Adrenal gland (tissue), 12 donors: ENCODE data around the gene SVIL. TPM values are rescaled to one million over a fixed set of nuclear protein-coding genes. Genes with fewer than 3 reads are reported as not detected.

ENCODE experiments used
- DNase-seq, 7 donors: peaks; one replicate each; pipeline ENCODE4 v3.0.0-alpha.2; 2019 to 2020
- H3K27ac ChIP-seq, 5 donors: fragments of 200-600 bp; sonication (generic) in 4 of 5; 1 replicate in 3 of 5; 2 replicates in 2 of 5; pipeline versions ENCODE4 v1.5.1 to v1.8.0; 2016 to 2020; ENCODE audit warnings: mild to moderate bottlenecking in 1 of 5
- H3K27me3 ChIP-seq: fragments of 200-600 bp; 2 replicates; pipeline ENCODE4 v1.8.0; 2021
- H3K36me3 ChIP-seq, 2 donors: fragments of 200-600 bp; replicated peaks in 1 of 2; 1 replicate in 1 of 2; 2 replicates in 1 of 2; pipeline versions ENCODE4 v1.5.1 to v1.8.0; 2018 to 2022
- H3K4me1 ChIP-seq, 2 donors: fragments of 200-600 bp; replicated peaks in 1 of 2; 1 replicate in 1 of 2; 2 replicates in 1 of 2; pipeline versions ENCODE4 v1.5.1 to v1.8.0; 2018 to 2021
- H3K4me3 ChIP-seq, 4 donors: fragments of 200-600 bp; sonication (generic) in 3 of 4; one replicate each; pipeline ENCODE4 v1.5.1; 2016 to 2018
- H3K9me3 ChIP-seq, 3 donors: fragments of 200-600 bp; sonication (generic) in 1 of 3; replicated peaks in 1 of 3; 1 replicate in 2 of 3; 2 replicates in 1 of 3; pipeline versions ENCODE4 v1.5.1 to v1.8.0; 2016 to 2021
- CTCF ChIP-seq, 6 experiments: fragments of 450-650 bp in 4 of 6; fragments of 200-600 bp in 2 of 6; sonication (generic) in 1 of 6; IDR thresholded peaks; 1 replicate in 5 of 6; 2 replicates in 1 of 6; pipeline versions ENCODE4 v1.5.1 to v1.8.0; 2016 to 2021; ENCODE audit warnings: antibody characterized with exemption in 6 of 6, mild to moderate bottlenecking in 2 of 6, moderate library complexity in 1 of 6
- POLR2A ChIP-seq, 2 donors: fragments of 450-650 bp; IDR thresholded peaks; one replicate each; pipeline ENCODE4 v1.6.1; 2017; ENCODE audit warnings: antibody characterized with exemption in 2 of 2, mild to moderate bottlenecking in 2 of 2, moderate library complexity in 1 of 2
- WGBS, 4 donors: extraction: QIAGEN DNeasy Blood & Tissue Kit in 2 of 4; methylation state at CpG; one replicate each; pipeline versions ENCODE4 v1.1.5 to v1.1.7; 2013 to 2017; 5-methylcytosine and 5-hydroxymethylcytosine counted together
- intact Hi-C, 2 donors: fragments of 100-400 bp; cut with DNase I; formaldehyde crosslinking; loops; one replicate each; pipeline versions ENCODE4 v1.14.1 to v1.15.0; 2022 to 2023
- polyA plus RNA-seq, 3 donors: library from polyadenylated mRNA; stranded (reverse); fragments of 200-250 nt in 2 of 3; fragments of 350-450 nt in 1 of 3; fragmentation: Illumina TruSeq in 1 of 3; extraction: RNeasy Lipid Tissue Mini Kit (QIAGEN cat#74804) in 1 of 3; gene quantifications; one replicate each; pipeline ENCODE4 v1.2.3, GENCODE V29; 2013 to 2014
- total RNA-seq, 9 donors: library from RNA; depleted of rRNA in 4 of 9; stranded (reverse); fragments of >200 nt in 4 of 9; fragments of 120-200 nt in 1 of 9; fragmentation: NEBNext Ultra II Directional in 1 of 9; extraction: Animal tissue kit (Norgen Biotek cat#: 25700) in 1 of 9; gene quantifications; one replicate each; pipeline versions ENCODE4 v1.1.0 to v1.2.4, GENCODE V29; 2013 to 2023
- donor health status: healthy with polysubstance abuse.
- donor health status: Bipolar disorder and iron deficiency.
- donor health status: DM: yes; HTN: yes; CAD: no.
- donor health status: DM: no; HTN: no; CAD: no.
- donor health status: DM: no; HTN: no; CAD: no.
- donor health status: DM: yes; HTN: yes; CAD: no.

SVIL gene
- total and polyA plus RNA-seq, 12 donors: 6.7 to 73.1 (median 26.0) TPM

- intact Hi-C loops: no loop called here
- no peak overlapping the region for H3K4me3 ChIP-seq
These were observed 200.7 kb downstream of the SVIL start for GRCh38 chr10:29434111-29434510.

GRCh38 chr10:29431711-29432110, 203.1 kb downstream of the SVIL start:
- Histone ChIP-seq H3K4me3 (no peak overlapping the region), H3K9me3 (no peaks in the 10 kb centered on the region), H3K27ac (peak overlapping the region in 1 of 5 donors; percentile 26), H3K27me3 (no peaks in the 10 kb centered on the region), H3K4me1 (peaks cover 21 to 46% of the 10 kb centered on the region in 2 donors), H3K36me3 (no peaks in the 10 kb centered on the region)
- DNase-seq: no peak
- no peak for TF ChIP-seq CTCF (IDR thresholded peaks at IDR 0.05)
- TF ChIP-seq POLR2A (IDR thresholded peaks at IDR 0.05): no peak
- intact Hi-C loops: no loop called here
- WGBS, 4 donors: 77 to 92% (median 86%) methylated on average over 1 of the region's 1 CpG

More at GRCh38 chr10:29434111-29434510, 200.7 kb downstream of the SVIL start:
- no peak overlapping the region for H3K27ac ChIP-seq
- DNase-seq: no peak
- no peaks in the 10 kb centered on the region for H3K9me3 ChIP-seq
- H3K36me3 ChIP-seq: no peaks in the 10 kb centered on the region
- H3K27me3 ChIP-seq: no peaks in the 10 kb centered on the region
- peaks cover 6 to 30% of the 10 kb centered on the region in 2 donors for H3K4me1 ChIP-seq
- no peak for TF ChIP-seq POLR2A (IDR thresholded peaks at IDR 0.05)
- no peak for TF ChIP-seq CTCF (IDR thresholded peaks at IDR 0.05)

GRCh38 chr10:29430101-29430500, 204.7 kb downstream of the SVIL start:
- TF ChIP-seq CTCF (IDR thresholded peaks at IDR 0.05): no peak
- TF ChIP-seq POLR2A (IDR thresholded peaks at IDR 0.05): no peak
- Histone ChIP-seq H3K27ac (no peak overlapping the region), H3K27me3 (no peaks in the 10 kb centered on the region), H3K9me3 (no peaks in the 10 kb centered on the region), H3K4me1 (peaks cover 26 to 43% of the 10 kb centered on the region in 2 donors), H3K4me3 (no peak overlapping the region), H3K36me3 (no peaks in the 10 kb centered on the region)
- intact Hi-C loops: no loop called here
- 81 to 85% (median 83%) methylated on average over 4 of the region's 4 CpGs for WGBS, 4 donors
- DNase-seq: no peak

GRCh38 chr10:29428486-29428885, 206.3 kb downstream of the SVIL start:
- 93 to 97% (median 94%) methylated on average over 8 of the region's 8 CpGs for WGBS, 4 donors
- intact Hi-C loops: no loop called here
- no peak for DNase-seq
- peak overlapping the region in 4 of 5 donors; percentile 58 to 82 (median 76) for H3K27ac ChIP-seq
- H3K9me3 ChIP-seq: no peaks in the 10 kb centered on the region
- peaks cover 26 to 43% of the 10 kb centered on the region in 2 donors for H3K4me1 ChIP-seq
- H3K4me3 ChIP-seq: no peak overlapping the region
- H3K36me3 ChIP-seq: no peaks in the 10 kb centered on the region
- no peaks in the 10 kb centered on the region for H3K27me3 ChIP-seq
- TF ChIP-seq CTCF (IDR thresholded peaks at IDR 0.05) (no peak), POLR2A (IDR thresholded peaks at IDR 0.05) (no peak)
